Stimulated activated CD8-positive, alpha-beta memory T cell treated with anti-CD3 and anti-CD28 coated beads, Interleukin-2, amount 100 ng/mL, for 48 hours (primary cell): ENCODE measurements around the gene MAN1C1.

Experiments
- DNase-seq, 2 donors: peaks; one replicate each; pipeline ENCODE4 v3.0.0-alpha.2; 2020; ENCODE audit warnings: low read depth in 2 of 2

The MAN1C1 gene

DNA sequence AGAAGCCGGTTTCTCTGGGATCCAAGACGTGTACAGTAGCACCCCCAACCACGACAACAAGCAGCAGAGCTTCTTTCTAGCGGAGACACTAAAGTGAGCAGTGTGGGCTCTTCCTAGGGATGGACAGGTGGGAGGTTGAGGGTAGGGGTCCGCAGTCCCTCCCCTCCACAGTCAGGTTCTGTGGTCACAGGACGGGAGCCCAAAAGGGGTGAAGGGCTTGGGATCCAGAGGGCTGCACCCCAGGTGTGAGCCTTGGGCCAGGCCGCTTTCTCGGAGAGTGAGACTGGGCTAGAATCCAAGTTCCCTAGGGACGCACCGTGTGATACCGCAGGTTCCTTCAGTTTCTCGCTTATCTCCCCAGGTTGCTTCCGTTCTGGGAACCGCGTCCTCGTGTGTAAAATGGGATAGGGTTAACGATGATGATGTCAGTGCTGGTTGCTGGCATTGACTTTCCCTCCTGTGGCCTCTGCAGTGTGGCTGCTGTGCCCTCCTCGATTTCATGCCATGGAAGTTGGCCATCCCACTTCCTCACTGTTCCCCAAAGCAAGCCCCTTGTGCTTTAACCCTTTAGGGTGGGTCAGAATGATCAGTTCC is 166.1 kb downstream of the MAN1C1 start:
- DNase-seq = no peak

DNA sequence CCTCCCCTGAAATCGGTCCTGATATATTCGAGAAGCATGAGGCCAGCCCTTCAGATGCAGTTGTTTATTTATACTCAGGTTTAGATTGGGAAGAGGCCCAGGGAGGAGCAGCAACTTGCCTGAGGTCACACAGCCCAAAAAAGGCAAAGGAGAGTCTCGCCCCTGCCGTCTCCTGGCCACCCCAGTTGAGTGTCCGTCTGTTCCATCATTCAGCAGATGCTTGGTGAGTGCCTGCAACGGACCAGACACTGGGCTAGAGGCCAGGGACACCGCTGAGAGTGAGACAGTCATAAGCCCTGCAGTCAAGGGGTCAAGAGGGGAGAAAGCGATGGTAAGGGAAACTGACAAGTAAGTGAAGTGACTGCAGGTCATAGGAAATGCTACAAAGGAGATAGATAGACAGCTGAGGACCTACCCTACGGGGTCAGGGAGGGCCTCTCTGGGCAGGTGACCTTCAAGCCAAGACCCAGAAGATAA is 168.0 kb downstream of the MAN1C1 start:
- no peak for DNase-seq

DNA sequence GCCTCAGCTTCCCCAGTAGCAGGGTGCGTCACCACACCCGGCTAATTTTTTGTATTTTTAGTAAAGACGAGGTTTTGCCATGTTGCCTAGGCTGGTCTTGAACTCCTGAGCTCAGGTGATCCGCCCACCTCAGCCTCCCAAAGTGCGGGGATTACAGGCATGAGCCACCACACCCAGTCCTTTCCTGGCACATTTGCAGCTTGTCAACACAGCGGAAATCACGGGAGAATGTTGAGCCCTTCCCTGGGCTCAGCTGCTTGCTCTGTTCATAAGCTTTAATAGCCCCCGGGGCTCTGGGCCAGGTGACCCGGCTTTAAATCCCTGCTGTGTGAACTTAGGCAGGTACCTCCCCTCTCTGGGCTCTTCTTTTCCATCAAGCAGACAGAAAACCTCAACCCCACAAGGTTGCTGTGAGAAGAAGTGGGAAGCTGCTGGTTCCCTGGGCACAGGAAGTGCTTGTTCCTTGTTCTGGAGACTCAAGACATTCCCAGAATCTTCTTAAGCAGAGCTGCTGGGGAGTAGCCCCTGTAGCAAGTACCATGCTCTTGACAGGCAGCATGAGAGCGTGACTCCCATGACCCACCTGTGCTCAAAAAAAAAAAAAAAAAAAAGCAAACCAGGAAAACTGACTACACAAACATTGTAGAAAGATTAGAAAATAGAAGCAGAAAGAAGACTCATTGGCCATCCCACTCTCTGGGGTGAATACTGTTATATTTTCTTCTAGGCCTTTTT is 168.9 kb downstream of the MAN1C1 start:
- no peak for DNase-seq

DNA sequence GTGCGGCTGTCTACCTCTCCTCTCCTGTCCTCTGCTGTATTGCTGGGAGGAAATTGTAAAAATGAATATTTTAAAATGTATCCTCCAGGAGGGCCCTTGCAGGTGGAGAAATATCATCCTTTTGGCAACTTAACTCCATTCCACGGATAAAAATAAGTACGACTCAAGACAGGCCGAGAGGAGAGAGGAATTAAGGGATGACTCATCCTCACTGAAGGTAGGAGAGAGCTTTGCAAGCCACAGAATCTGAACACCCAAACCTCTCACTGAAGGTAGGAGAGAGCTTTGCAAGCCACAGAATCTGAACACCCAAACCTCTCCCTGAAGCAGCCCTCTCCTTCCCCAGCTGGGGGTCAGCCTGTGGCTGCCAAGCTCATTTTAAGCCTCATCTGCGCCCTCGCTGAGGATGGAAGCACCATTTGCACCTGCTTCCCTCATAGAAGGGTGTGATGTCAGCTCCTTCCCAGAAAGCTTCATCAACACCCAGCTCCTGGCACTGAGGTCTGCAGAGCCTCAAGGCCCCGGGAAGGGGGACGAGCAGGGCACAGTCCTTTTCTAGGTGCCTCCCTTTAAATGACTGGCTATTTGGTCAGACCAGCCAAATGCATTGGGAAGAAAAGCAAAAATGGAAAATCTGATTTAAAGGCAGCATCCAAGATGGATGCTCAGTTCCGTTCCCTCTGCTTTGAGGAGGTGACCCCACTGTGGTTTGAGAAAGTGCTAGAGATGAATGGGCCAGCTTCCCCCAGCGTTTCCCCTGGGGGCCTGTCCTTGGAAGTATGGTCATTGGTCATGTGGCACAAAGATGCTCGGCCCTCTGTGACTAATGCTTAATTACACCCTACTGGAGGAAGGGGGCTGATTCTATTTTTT is 170.5 kb downstream of the MAN1C1 start:
- no peak for DNase-seq

DNA sequence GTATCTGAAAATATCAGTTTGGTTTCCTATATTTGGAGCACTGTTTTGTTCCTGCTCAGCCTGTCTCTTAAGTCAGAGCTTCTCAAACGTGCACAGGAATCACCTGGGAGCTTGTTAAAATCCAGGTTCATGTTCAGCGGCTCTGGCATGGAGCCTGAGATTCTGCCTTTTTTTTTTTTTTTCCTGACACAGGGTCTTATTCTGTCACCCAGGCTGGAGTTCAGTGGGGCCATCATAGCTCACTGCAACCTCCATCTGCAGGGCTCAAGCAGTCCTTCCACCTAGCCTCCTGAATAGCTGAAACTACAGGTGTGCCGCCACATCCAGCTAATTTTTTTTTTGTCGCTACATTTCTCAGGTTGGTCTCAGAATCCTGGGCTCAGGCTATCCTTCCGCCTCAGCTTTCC is 171.2 kb downstream of the MAN1C1 start:
- DNase-seq = no peak

DNA sequence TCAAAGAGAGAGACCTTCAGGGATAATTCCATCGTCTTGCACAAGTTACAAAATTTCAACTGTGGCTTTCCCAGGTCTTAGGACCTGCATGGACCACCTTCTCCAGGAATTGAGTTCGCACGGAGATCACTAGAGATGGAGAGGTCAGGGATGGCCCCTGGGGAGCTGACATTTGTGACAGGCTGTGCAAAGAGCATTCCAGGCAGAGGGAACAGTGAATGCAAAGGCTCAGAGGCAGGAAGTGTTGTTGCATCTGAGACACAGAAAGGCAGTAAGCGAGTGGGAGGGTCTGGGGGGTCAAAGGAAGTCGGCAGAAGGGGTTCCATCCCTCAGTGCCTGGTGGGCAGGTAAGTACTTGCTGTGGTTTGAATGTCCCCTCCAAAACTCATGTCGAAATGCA is 173.9 kb downstream of the MAN1C1 start:
- DNase-seq = no peak

DNA sequence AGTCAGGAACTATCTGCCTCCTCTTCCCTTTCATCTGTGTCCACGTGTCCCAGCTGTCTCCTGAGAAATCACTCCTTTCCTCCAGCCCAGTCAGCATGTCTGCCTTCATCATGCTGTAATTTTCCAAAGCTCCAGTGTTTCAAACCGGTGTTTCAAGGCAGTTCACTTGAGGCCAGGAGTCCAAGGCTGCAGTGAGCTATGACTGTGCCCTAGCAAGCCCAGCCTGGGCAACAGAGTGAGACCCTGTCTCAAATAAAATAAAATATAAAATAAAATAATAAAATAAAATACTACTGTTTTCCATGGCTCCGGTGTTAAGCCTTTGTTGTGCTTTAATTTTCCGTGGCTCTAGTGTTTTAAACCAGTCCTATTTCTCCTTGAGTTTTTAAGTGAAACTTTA is 175.5 kb downstream of the MAN1C1 start:
- DNase-seq = no peak

DNA sequence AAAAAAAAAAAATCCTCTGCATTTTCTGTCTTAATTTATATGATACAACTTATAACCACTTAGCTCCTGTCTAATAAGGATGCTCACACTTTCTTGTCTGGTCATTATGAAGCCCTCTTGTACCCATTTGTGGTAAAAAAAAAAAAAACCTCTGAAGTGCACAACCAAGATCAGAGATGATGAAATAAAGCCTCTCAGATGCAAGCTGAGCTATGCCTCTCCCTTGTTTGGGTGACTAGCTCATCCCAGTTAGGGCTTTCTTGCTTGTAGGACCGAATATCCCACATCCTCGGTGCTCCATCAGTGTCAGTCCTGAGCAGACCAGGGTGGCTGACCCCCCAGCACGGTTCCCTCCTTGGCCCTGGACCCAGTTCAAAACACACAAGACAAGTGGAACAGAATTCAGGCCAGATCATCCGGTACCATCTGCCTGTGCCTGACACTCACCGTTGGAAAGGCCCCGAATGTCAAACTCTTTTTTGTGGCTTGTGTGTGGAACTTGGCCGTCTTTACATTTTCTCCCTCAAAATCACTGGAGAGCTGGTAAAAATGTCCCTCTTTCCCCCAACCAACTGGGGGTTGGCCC is 177.1 kb downstream of the MAN1C1 start:
- DNase-seq = no peak

DNA sequence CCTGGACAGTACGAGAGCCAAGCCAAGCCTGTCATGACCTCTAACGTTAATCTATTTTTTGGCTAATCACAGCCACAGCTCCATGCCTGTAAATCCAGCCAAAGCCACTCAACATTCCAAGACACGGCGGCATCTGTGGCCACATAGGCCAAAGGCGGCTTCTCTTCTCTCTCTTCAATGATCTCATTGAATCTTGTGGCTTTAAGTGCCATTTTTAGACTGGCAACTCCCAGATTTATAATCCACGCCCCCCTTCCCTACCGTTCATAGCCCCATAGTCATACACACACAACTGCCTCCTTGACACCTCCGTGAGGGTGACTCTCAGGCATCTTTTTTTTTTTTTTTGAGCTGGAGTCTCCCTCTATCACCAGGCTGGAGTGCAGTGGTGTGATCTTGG is 177.7 kb downstream of the MAN1C1 start:
- no peak for DNase-seq

DNA sequence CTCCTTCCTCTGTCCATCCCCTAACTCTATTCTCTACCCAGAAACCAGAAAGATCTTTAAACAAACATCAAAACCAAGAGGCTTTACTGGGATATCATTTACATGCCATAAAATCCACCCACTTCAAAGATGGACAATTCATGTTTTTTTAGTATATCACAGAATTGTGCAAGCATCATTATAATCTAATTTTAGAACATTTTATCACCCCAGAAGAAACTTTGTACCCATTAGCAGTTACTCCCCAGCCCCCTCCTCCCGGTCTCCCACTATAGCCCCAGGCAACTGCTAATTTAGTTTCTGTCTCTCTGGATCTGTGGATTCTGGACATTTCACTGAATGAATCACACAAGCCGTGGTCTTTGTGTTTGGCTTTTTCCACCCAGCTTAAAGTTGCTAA is 178.6 kb downstream of the MAN1C1 start:
- no peak for DNase-seq

DNA sequence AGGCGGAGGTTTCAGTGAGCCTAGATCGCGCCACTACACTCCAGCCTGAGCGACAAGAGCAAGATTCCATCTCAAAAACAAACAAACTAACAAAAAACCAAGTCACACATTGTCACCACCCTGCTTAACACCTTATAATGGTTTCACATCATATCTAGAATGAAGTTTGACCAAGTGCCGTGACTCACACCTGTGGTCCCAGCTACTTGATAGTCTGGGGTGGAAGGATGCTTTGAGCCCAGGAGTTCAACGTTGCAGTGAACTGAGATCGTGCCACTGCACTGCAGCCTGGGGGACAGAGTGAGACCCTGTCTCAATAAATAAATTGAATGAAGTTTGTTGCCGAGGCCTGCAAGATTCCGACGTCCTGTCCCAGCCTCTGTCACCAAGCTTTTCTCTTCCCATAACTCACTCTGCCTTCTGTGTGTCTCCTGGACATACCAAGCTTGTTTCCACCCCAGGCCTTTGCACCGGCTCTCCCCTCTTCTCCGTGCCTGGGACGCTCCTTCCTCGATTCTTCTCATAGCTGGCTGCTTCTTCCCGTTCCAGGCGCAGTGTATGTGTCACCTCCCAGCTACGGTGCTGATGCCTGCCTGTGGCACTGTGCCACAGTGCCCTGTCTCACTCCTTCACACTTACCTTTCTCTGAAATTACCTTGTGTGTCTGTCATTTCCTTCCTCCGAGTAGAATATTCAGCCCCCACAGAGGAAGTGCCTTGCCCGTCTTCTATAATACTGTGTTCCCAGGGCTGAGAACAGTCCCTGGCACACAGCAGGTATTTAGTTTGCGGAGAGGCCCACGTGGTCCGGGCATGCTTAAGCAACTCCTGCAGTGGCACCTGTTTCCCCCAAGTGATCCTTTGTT is 179.6 kb downstream of the MAN1C1 start:
- no peak for DNase-seq

DNA sequence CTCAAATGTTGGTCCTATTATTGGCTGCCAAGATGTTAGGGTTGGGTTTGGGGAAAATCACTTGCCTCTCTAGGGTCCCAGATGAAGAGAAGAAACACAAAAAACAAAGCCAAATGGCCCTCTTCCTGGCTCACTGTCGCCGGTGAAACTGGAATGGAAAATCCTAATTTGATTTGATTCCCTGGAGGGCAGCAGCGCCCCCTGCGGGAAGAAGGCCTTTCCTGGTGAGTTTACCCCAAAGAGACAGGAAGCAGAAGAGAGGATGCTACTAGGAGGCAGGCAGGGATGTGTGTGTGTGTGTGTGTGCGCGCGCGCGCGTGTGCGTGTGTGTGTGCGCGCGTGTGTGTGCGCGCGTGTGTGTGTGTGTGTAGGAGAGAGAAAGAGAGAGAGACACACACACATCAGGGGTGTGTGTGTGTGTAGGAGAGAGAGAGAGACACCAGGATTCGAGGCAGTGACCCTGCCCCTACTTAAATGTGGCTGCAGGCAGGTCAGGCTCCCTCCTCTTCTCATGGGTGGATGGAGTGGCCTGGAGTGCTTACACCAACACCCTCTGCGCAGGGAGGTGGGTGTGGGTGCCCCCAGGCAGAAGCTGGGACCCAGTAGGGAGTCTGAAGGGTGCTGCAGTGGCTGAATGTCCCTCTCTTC is 180.3 kb downstream of the MAN1C1 start:
- peak; percentile 74 to 81 for DNase-seq

DNA sequence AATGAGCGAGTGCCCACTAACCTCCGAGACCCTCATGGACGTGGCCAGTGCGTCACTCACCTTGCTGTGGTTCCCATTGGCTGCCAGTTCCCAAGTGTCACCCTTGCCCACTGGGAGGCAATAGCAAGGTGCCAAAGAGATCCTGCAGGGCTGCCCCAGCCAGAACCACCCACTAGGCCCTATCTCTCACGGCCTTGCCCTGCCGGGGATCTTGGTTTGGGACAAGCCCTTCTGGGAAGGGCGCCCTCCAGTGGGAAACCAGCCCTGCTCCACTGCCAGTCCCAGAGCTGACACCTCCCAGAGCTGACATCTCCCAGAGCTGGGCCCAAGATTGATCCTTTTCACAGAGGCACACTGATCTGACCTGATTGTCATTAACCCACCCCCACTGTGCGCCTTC is 181.3 kb downstream of the MAN1C1 start:
- DNase-seq = no peak

DNA sequence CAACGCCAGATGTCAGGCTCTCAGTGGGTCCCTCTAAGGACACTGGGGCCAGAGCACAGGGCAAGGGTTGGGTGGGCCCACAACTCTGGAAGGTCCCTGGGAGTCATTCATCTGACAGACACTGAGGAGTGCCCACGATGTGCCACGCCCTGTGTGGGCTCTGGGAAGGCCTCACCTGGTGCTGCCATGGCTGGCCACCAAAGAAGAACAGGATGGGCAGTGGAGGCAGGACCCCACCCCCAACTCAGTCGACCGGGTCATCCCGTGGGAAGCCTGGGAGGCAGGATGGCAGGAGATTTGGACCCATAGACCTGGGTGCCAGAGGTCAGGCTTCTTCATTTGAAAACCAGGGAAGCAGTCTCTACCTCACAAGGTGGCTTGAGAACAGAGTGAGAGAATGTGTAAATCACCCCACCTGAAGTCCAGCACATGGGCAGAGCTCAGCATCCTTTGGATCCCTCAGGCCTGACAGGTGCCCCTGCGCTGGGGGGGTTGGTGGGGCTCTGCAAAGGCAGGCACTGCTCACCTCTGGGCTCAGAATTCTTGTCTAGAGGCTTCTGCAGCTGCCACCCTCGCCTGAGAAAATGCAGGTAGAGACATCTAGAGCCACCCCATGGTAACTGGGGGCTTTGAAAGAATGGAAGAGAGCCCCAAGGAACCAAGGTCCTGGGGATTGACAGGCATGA is 182.2 kb downstream of the MAN1C1 start:
- DNase-seq = no peak

DNA sequence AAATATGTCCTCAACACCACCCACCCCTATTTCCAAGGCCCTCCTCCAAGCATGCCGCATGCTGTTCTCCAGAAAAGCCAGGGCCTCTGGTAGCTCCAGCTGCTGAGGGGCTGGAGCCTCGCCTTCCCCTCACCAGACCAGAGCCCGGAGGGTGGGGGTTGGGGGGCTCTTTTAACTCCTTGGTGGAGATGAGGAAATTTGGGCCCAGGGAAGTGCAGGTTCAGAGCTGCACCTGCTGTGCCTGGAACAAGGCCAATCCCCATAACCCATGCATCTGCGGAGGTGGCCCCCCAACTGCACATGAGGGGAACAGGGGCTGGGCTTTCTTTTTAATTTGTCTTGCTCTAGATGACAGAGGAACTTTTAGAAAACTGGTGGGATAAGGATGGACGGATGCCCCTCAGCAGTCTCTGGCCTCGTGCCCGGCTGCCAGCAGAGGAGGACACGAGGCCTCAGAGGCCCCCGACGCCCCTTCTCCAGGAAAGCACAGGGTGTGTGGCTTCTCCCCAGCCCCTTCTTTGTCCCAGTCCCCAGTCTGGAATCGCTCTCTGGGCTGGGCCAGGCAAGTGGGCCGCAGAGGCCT is 182.9 kb downstream of the MAN1C1 start:
- no peak for DNase-seq

DNA sequence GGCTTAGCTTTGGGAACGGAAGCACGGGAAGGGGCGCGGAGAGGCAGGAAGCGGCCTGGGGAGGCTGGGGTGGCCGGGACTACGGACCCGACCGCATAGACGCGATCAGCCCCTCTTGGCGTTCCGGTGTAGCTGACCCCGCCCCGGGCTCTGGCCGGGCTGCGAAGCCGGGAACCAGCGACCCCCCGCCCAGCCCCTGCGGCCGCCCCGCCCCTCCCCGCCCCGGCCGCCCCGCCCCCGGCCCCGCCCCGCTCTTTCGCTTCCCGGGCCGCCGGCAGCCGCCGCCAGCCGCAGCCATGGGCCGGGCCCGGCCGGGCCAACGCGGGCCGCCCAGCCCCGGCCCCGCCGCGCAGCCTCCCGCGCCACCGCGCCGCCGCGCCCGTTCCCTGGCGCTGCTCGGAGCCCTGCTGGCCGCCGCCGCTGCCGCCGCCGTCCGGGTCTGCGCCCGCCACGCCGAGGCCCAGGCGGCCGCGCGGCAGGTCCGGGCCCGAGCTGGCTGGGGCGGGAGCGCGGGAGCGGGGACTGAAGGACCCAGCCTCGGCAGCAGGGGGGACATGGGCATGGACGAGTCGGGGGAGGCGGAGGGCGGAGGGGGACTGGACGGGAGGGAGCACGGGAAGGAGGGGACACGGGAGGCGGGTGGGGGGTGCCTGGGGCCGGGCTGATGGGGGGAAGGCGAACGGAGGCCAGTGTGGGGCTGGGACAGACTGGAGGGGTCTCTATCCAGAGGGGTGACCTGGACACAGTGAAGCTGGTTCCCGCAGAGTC is 183.5 kb downstream of the MAN1C1 start, which contains the start of gene SELENON:
Gene SELENON (plus strand): TSS at position 259 of the 768 bp plus-strand sequence. CDS start 38 bp downstream, at position 297.
- DNase-seq = no peak

DNA sequence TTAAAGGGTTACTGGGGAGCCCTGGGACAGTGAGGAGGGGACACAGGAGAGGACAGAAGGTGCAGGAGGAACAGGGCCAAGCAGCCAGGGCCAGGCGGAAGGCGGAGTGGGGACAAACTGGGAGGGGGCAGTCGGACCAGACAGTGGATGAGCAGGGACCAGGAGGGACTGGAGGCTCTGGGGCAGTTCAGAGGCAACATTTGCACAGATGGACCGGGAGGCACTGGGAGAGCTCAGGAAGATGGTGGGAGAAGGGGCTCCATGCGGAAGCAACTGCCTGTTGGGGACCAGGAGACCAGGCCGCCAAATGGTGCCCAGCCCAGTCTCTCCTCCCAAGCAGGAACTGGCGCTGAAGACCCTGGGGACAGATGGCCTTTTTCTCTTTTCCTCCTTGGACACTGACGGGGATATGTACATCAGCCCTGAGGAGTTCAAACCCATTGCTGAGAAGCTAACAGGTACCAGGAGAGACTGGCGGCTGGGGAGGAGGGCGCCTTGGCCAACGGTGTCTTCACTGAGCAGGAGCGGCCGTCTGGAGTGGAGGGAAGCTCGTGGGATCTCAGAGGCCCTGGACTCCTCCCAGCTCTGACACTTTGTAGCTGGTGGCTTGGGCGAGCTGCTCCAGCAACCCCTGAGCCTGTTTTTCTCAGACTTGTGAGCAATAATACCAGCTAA is 184.2 kb downstream of the MAN1C1 start:
- DNase-seq = no peak

DNA sequence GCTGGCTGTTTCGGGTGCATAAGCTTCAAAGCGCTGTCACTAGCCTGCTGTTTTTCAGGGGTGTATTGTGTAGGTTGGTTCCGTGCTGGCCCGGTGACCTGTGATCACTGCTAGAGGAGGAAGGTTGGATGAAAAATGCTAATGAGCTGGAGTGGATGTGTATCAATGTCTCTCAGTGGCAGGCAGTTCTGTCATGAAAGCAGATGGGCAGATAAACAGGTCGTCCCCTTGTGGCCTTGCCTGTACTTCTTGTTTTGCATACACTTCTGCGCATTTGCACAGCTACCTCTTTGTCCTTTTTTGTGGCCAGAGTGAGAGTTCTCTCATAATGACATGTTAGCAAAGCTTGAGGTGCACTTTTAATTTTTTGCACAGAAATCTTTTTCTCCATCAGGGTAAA is 186.3 kb downstream of the MAN1C1 start:
- DNase-seq = no peak
